Stimulated activated naive CD4-positive, alpha-beta T cell (primary cell): ENCODE measurements around the gene DDX43.
"Not testable (repeated sequence)": the region's sequence is repeated elsewhere in the genome, so short reads cannot be mapped to it uniquely, and the experiment has no call there.

ENCODE experiments used
- DNase-seq, 6 experiments: peaks; one replicate each; lab custom pipeline; 2025; lab: John Stamatoyannopoulos, UW

Gene DDX43

GRCh38 chr6:73388800-73389512, 5.7 kb upstream of the DDX43 start:
- peak in 2 of 6 experiments; percentile 6 to 15 for DNase-seq

DNA sequence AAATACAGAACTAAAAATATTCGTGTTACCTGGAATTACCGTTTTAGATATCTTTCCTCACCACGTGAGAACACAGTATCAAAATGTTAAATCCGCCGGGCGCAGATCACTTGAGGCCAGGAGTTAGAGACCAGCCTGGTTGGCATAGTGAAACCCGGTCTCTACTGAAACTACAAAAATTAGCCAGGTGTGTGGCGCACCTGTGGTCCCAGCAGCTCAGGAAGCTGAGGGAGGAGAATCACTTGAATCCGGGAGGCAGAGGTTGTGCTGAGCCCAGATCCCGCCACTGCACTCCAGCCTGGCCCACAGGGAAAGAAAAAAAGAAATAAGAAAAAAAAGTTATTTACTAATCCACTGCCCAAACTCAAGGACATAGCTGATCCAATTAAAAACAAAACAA, 4.8 kb upstream of the DDX43 start:
- DNase-seq, result no peak

DNA sequence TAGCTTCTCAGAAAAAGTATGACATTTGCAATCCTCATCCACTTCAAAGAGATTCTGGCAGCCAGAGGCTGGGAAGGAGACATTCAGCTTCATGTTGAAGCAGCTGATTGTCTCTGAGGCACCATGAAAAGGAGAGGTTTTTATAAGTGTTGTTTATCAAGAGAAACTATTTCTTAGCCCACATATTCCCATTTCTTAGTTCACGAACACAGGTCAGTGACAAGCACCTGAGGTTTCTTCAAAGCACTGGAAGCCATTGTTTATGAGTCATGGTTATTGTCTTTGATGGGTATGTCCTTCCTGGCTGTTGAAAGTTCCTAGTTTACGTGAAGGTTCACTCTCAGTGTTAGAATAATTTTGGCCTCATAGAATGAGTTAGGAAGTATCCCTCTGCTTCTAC, 3.0 kb upstream of the DDX43 start:
- DNase-seq, result no peak

- not testable (repeated sequence) for DNase-seq
Measured at GRCh38 chr6:73392188-73392587, 2.4 kb upstream of the DDX43 start.

GRCh38 chr6:73393278-73393677, 1.4 kb upstream of the DDX43 start:
- DNase-seq, result no peak

- no peak for DNase-seq
Measured at GRCh38 chr6:73395875-73396274, 1.2 kb downstream of the DDX43 start.

DNA sequence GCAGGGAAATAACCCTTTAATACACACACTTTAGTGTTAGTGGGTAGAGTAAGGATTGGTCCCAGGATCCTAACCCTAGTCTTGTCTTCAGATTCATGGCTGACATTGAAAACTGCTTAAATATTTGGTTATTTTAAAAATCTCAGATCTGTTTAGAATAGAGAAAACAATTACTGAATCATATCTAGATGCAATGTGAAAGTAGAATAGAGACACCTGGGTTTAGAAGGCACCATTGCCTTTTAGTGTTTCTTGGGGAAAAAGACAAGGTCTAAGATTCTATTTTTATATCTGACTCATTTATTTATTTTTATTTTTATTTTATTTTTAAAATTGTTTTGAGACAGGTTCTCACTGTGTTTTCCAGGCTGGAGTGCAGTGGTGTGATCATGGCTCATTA, 6.0 kb downstream of the DDX43 start:
- no peak for DNase-seq

GRCh38 chr6:73409395-73409794, 14.8 kb downstream of the DDX43 start:
- no peak for DNase-seq

GRCh38 chr6:73413102-73413501, 18.5 kb downstream of the DDX43 start:
- no peak for DNase-seq

GRCh38 chr6:73418081-73418741, 23.6 kb downstream of the DDX43 start:
- DNase-seq, result no peak

GRCh38 chr6:73421534-73421933, 26.9 kb downstream of the DDX43 start:
- DNase-seq, result no peak

- DNase-seq, result no peak
Measured at GRCh38 chr6:73435236-73435635, 40.6 kb downstream of the DDX43 start.

DNA sequence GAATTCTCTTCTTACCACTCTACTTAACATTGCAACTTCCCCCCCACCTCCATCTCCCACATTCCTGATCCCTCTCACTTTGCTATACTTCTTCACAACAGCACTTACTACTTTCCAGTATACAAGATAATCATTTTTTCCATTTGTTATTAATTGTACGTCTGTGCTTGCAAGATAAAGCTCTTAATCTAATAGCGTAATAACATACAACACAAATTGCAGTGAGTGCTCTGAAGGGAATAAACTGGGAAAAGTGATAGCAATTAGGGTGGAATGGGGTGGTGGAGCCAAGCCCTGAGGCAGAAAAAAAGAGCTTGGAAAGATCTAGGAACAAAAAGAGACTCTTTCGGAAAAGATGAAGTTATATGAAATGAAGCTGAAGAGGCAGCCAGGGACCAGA, 48.9 kb downstream of the DDX43 start:
- DNase-seq, result no peak

DNA sequence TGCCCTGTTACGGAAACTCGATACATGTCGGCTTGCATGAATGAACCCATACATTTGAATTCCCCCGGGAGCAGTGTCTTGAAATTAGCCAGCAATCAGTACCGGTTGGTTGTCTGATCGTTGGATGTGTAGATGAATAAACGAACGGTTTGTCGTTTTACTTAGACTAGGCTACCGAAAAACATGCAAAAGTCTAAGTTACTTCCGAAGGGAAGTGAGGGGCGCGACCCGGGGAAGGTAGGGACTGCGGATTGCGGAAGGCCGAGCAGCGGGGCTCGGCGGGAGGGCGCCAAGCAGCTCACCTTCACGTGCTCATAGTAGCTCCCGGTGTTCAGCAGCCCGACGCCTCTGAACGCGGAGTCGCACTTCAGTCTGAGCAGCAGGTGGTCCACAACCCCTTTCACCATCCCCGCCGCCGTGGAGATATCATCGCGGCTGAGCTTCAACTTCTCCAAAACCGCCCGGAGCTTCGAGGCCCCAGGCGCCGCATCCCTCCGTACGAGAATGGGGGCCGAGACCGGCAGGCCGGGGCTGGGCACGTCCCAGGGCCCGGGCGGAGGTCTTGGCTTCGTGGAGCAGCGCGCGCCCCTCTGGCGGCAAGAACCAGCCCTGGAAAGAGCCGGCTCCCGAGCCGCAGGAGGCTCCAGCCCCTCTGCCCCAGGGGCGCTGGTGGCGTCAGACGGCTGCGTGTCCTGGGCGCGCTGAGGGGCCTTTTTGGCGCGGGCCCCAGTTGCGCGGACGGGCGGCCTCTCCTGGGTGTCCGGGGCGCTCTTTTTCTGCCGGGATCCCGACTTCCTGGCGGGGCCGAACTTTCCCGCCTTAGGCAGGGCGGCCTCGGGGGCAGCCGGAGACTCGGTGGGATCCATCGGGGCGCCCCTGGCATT, 56.8 kb downstream of the DDX43 start:
- DNase-seq, result peak in 5 of 6 experiments; percentile 13 to 54 (median 37)

DNA sequence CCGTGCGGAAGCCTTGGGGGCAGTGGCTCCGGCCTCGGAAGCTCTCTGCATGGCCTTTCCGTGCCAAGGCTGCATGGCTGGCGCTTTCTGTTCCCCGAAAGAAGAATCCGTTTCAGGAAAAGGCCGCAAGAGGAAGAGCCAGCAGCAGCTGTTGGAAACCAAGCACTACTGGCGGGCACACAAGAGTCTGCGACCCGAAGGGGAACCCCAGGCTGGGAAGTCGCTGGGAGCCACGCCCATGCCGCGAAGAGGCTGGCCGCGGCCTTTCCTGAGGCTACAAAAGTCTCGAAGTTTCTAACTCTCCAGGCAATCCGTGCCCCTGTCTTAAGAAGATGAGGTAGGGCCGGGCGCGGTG, 57.5 kb downstream of the DDX43 start, which contains the start of gene CGAS:
Gene CGAS (minus strand): TSS at position 191 of the 355 bp plus-strand sequence. CDS start 116 bp downstream, at position 75.
- DNase-seq, result peak; percentile 37 to 64 (median 51)

- DNase-seq, result no peak
Measured at GRCh38 chr6:73455865-73456629, 61.4 kb downstream of the DDX43 start.

DNA sequence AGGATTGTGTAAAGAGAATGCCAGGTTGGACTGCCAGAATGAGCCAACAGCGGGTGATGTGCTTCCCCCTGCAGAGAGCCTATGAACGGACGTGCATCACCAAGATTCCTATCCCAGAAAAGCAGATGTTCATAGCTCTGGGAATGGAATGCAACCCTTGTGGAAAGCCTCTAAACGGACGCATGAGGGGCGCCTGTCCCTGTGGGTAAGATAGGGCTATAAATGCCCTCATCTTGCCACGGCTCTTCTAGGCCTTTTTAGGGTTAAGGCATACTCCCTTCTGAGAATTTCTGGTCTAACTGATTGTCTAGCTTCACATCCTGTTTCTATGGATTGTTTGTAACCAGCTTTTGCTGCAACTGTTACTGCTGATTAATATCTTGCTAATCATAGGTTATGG, 64.8 kb downstream of the DDX43 start:
- DNase-seq, result not testable (repeated sequence)

GRCh38 chr6:73460056-73460455, 65.4 kb downstream of the DDX43 start:
- no peak for DNase-seq

DNA sequence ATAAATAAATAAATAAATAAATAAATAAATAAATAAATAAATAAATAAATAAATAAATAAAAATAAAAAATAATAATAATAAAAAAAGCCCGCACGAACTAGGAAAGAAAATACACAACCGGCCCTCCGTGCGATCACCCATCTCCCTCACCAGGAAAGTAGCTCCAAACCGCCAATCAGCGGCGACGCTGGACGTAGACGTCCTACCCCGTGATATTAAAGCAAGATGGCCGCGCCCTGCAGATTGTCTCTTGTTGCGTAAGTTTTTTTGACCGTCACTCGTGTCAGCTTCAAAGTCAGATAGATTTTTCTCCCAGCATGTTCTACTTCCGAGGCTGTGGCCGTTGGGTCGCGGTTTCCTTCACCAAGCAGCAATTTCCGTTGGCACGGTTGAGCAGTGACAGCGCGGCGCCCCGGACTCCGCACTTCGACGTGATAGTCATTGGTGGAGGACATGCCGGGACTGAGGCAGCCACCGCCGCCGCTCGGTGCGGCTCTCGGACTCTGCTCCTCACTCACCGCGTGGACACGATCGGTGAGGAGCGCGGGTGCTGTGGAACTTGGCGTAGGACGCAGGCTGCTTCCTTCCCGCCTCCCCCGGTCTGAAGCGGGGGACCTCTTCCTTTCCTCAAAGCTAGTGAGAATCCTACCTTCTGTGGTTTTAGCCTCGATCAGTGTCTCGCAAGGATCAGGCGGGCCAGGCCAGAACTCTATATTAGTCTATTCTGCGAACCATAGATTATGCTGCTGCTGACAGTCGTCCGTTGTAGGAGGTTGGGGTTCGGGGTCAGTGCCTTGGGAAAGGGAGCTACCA, 67.1 kb downstream of the DDX43 start, which contains the start of gene MTO1:
Gene MTO1 (plus strand): TSS at position 201 of the 814 bp plus-strand sequence. CDS start 118 bp downstream, at position 319.
- DNase-seq, result peak; percentile 71 to 84 (median 77)
